ENCODE data around the gene ZNF487.
A peak's percentile ranks its signal among the peaks of the same experiment; 100 is the strongest.
"Not testable (repeated sequence)": the region's sequence is repeated elsewhere in the genome, so short reads cannot be mapped to it uniquely, and the experiment has no call there.

ZNF487 gene

GRCh38 chr10:43404704-43405084, 32.2 kb upstream of the ZNF487 start:
- DNase-seq (ENCODE audit: low spot score), result peak; percentile 42

DNA sequence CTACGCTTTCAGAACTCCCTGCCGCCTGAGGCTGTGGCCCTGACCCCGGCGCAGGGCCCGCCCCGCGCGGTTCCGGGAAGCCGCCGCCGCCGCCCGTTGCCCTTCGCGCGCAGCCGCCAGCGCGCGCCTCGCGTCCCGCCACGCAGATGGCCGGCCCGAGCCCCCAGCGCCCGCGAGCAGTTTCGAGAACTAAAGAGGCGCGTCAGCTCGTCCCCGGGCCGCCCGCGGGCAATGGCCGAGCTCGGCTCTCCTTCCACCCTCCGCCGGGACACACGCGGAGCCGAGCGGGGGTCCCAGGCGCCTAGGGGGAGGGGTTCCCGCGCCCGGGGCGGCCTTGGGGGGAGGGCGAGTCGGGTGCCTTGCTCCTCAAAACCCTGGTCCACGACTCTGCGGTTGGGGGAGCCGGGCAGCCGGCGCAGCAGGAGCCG, 29.7 kb upstream of the ZNF487 start:
- DNase-seq (ENCODE audit: low spot score), result peak; percentile 48

- DNase-seq (ENCODE audit: low spot score), result peak; percentile 79
These were observed 29.2 kb upstream of the ZNF487 start for GRCh38 chr10:43407576-43408330.

GRCh38 chr10:43408331-43408709, 28.6 kb upstream of the ZNF487 start:
- no peak for DNase-seq (ENCODE audit: low spot score)

GRCh38 chr10:43408710-43409384, 28.1 kb upstream of the ZNF487 start, which contains the start of gene HNRNPF:
Gene HNRNPF (minus strand): TSS chr10:43409186. CDS start chr10:43387884, 21,302 bp downstream.
- peak; percentile 95 for DNase-seq (ENCODE audit: low spot score)

GRCh38 chr10:43409385-43410109, 27.4 kb upstream of the ZNF487 start:
- DNase-seq (ENCODE audit: low spot score), result peak; percentile 76

DNA sequence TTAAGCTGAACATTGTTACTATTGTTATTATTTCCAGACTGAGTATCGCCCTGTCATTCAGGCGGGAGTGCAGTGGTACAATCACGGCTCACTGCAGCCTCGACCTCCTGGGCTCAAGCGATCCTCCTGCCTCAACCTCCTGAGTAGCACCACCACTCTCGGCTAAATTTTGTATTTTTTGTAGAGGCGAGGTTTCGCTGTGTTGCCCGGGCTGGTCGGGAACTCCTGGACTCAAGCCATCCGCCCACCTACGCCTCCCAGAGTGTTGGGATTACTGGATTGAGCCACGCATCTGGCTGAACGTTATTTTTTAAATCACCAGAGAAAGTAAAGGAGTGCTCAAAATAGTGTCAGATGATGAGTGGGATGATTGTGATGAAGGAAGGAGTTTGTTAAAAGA, 26.6 kb upstream of the ZNF487 start:
- DNase-seq (ENCODE audit: low spot score), result no peak

DNA sequence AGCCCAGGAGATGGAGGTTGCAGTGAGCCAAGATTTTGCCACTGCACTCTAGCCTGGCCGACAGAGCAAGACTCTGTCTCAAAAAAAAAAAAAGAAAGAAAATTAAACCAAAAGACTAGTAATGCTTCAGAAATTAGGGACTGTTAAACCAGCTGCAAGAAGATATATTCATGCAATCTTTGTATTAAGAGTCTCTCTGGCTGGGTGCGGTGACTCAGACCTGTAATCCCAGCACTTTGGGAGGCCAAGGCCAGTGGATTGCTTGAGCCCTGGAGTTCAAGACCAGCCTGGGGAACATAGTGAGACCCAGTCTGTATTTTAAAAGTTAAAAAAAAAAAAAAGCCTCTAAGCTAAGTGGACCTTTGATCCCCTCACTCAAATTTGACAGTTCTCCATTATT, 25.4 kb upstream of the ZNF487 start:
- DNase-seq (ENCODE audit: low spot score), result no peak

- DNase-seq (ENCODE audit: low spot score), result no peak
These were observed 21.4 kb upstream of the ZNF487 start for GRCh38 chr10:43415544-43415943.

DNA sequence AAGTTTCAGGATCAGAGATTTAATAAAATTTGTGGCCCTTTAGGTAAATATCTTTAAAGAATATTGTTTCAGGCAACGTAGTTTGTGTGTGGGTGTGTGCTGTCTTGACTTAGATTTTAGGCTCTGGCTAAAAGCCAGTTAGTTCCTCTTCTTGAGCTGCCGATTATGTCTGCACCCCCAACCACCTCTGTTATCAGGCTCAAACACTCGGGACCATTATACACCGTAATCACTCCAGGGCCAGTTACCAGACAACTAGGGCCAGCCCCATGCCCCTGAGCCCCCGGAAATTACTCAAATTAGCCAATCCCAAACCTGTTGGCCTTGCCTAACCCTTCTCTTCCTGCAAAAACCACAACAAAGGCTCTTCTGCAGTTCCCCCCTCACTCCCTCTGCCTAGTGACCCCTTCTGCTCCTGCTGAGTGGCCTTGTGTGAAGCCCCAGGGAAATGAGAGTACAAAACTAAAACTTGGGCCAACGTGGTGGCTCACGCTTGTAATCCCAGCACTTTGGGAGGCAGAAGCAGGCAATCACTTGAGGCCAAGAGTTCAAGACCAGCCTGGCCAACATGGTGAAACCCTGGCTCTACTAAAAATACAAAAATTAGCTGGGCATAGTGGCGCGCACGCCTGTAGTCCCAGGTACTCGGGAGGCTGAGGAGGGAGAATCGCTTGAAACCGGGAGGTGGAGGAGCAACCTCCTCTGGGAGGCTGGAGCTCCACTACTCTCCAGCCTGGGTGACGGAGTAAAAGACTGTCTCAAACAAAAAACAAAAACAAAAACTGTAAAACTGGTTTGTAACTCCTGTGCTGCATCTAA, 18.8 kb upstream of the ZNF487 start:
- peak; percentile 51 for DNase-seq (ENCODE audit: low spot score)

GRCh38 chr10:43419997-43420368, 16.9 kb upstream of the ZNF487 start:
- no peak for DNase-seq (ENCODE audit: low spot score)

DNA sequence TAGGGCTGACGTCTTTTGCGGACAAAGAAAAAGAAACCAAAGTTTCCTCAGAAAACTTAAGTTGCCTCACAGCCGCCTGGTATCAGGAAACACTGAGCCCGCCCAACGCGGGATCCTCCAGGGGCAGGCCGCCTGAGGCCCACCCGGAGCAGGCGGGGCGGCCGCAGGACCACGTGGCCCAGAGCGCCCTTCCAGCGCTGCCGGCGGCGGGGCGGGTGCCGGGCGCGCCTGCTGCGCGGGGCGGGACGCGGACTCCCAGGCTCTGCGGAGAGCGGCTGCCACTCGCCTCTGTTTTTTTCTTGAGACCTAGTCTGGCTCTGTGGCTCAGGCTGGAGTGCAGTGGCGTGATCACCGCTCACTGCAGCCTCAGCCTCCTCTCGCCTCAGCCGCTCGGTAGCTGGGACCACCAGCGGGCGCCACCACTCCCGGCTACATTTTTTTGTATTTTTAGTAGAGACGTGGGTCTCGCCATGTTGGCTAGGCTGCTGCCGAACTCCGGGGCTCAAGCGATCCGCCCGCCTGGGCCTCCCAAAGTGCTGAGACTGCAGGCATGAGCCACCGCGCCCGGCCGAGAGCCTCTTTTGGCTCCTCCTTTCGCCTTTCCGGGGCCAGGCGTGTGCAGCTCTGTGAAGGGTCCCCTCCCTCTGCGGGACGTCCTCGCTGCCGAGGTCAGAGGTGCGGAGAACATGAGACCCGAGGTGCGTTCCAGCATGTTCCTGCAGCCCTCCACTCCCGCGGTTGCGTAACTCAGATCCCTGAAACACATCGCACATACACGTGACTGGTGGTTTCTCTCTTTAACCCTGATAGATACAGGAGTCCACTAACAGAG, 16.3 kb upstream of the ZNF487 start:
- DNase-seq (ENCODE audit: low spot score), result peak; percentile 71

GRCh38 chr10:43421201-43421507, 15.8 kb upstream of the ZNF487 start:
- no peak for DNase-seq (ENCODE audit: low spot score)

DNA sequence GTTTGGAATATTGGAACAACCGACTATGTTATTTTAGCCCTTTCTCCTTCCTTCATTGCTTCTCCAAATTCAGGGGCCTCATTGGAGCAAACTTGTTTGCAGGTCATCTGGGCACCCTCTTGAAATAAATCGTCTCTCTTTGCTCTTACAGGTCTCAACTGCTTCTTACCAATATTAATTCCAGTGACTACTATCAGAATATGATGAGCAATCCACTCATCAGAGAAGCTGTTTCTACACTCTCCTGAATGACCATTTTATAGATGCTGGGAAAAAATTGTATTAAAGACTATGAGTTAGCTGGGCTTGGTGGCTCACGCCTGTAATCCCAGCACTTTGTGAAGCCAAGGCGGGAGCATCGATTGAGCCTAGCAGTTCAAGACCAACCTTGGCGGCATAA, 15.4 kb upstream of the ZNF487 start:
- no peak for DNase-seq (ENCODE audit: low spot score)

- DNase-seq (ENCODE audit: low spot score), result not testable (repeated sequence)
These were observed 15.0 kb upstream of the ZNF487 start for GRCh38 chr10:43421944-43422343.

GRCh38 chr10:43424416-43424815, 12.5 kb upstream of the ZNF487 start:
- no peak for DNase-seq (ENCODE audit: low spot score)

DNA sequence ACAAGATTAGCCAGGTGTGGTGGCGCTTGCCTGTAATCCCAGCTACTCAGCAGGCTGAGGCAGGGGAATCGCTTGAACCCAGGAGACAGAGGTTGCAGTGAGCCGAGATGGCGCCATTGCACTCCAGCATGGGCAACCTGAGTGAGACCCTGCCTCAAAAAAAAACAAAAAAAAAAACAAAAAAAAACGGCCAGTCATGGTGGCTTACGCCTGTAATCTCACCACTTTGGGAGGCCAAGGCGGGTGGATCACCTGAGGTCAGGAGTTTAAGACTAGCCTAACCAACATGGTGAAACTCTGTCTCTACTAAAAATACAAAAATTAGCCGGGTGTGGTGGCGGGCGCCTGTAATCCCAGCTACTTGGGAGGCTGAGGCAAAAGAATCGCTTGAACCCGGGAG, 10.4 kb upstream of the ZNF487 start:
- not testable (repeated sequence) for DNase-seq (ENCODE audit: low spot score)

DNA sequence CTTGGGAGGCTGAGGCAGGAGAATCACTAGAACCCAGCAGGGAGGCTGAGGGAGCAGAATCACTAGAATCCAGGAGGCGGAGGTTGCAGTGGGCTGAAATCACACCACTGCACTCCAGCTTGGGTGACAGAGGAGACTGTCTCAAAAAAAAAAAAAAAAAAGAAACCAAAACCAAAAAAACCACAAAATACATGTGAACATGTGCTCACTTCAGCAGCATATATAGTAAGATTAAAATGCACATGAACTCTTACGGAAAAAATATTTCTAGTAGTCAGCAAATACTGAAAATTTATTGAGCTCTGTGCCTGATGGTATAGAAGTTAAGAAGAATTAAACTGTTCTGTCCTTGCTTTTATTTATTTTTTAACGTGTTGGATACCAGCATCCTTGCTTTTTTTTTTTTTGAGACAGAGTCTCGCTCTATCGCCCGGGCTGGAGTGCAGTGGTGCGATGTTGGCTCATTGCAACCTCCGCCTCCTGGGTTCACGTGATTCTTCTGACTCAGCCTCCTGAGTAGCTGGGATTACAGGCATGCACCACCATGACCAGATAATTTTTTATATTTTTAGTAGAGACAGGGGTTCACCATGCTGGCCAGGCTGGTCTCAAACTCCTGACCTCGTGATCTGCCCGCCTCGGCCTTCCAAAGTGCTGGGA, 9.6 kb upstream of the ZNF487 start:
- peak; percentile 34 for DNase-seq (ENCODE audit: low spot score)

- DNase-seq (ENCODE audit: low spot score), result no peak
These were observed 5.8 kb upstream of the ZNF487 start for GRCh38 chr10:43430926-43431663.

Measured in CD4-positive, alpha-beta T cell treated with Interleukin-15 for 4 hours (primary cell).